Peyer's patch (tissue), 4 donors: ENCODE results near the gene MAG.

Experiments used
- POLR2A ChIP-seq, 2 donors: fragments of 450-650 bp; IDR thresholded peaks; one replicate each; pipeline ENCODE4 v1.5.1; 2017; ENCODE audit warnings: antibody characterized with exemption in 2 of 2, mild to moderate bottlenecking in 2 of 2, moderate library complexity in 2 of 2
- TF ChIP-seq, protein P1 (sequence below), 6 experiments: fragments of 450-650 bp in 4 of 6; fragments of 200-600 bp in 2 of 6; sonication (generic) in 1 of 6; IDR thresholded peaks; one replicate each; pipeline ENCODE4 v1.5.1; 2017 to 2019; ENCODE audit warnings: antibody characterized with exemption in 6 of 6, mild to moderate bottlenecking in 3 of 6, moderate library complexity in 1 of 6

DNA sequence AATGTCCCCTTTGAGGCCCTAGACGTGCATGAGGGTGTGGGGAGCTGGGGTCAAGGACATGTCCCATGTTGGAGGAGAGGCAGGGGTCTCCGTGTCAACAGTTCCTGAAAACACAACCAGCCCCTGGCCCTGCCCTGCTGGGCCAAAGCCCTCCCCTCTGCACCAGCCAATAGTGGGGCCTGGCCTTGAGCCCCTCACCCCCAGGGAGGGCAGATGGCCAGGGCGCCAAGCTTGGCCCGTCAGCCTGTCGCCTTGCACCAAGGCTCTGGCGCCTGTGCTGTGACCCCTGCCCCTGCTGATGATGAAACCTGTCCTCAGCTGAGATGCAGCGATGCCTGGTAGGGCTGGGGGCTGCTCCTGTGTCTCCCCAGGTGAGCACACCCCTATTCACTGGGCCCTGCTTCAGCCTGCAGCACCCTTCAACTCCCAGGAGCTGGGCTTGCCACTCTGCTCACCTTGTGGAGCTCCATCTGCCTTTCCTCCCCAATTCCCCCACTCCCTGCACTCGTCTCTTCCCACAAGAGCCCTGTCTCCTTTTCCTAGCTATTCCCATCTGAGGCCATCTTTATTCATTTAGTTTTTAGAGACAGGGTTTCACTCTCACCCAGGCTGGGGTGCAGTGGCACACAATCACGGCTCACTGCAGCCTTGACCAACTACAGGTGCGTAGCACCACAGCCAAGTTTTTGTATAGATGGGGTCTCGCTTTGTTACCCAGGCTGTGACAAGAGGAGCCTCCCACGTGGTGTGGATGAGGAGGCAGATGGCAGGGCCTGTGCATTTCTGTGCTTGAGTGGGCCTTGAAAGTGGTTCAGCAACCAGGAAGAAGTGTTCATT lies 11.8 kb upstream of the MAG start:
- TF ChIP-seq, protein P1, sequence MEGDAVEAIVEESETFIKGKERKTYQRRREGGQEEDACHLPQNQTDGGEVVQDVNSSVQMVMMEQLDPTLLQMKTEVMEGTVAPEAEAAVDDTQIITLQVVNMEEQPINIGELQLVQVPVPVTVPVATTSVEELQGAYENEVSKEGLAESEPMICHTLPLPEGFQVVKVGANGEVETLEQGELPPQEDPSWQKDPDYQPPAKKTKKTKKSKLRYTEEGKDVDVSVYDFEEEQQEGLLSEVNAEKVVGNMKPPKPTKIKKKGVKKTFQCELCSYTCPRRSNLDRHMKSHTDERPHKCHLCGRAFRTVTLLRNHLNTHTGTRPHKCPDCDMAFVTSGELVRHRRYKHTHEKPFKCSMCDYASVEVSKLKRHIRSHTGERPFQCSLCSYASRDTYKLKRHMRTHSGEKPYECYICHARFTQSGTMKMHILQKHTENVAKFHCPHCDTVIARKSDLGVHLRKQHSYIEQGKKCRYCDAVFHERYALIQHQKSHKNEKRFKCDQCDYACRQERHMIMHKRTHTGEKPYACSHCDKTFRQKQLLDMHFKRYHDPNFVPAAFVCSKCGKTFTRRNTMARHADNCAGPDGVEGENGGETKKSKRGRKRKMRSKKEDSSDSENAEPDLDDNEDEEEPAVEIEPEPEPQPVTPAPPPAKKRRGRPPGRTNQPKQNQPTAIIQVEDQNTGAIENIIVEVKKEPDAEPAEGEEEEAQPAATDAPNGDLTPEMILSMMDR (IDR thresholded peaks at IDR 0.05), result no peak
- TF ChIP-seq POLR2A (IDR thresholded peaks at IDR 0.05), result no peak
